K562 (cell line): ENCODE results near the gene SLC37A4. TPM values are rescaled to one million over a fixed set of nuclear protein-coding genes. Genes with fewer than 3 reads are reported as not detected.

ENCODE experiments used
- ATAC-seq: fragments of 200-7000 bp; cut with Tn5 transposase; 3 replicates; pipeline ENCODE4 v1.9.1; 2020; ENCODE audit warnings: moderate library complexity
- BruUV-seq: library from RNA; stranded (reverse); fragments of 400-500 nt; replicated peaks from 2 replicates; lab custom pipeline; 2021; lab: Mats Ljungman, UMichigan
- CTCF ChIA-PET: fragments of 300-600 bp; formaldehyde crosslinking; extraction: SDS; loops from one replicate; lab custom pipeline; 2021; ENCODE audit warnings: low intra/inter-chr PET ratio; lab: Yijun Ruan, JAX
- POLR2A ChIA-PET: fragments of 300-600, 350-650 bp; sonication (Branson Sonifier 250); formaldehyde crosslinking; extraction: SDS; loops from one replicate; lab custom pipeline; 2021; ENCODE audit warnings: antibody characterized with exemption, inconsistent platforms; lab: Yijun Ruan, JAX
- DNase-seq, 4 experiments: peaks; one replicate each; pipeline versions ENCODE4 v3.0.0 to v3.0.0-alpha.2; 2011 to 2018; ENCODE audit warnings: low spot score in 3 of 4, mixed read lengths in 3 of 4; ENCODE audit errors: extremely low read depth in 1 of 4
- FAIRE-seq: peaks from 2 replicates; lab custom pipeline; 2011; peaks lifted over from hg19 to GRCh38; lab: Jason Lieb, UNC
- H2AFZ ChIP-seq: 2 replicates; pipeline ENCODE4 v1.6.0; 2011; ENCODE audit warnings: low read depth, low read length, control low read depth, inconsistent platforms
- H3K27ac ChIP-seq: fragments of 200-600 bp; 3 replicates; pipeline ENCODE4 v1.8.0; 2011; ENCODE audit warnings: low read depth, mild to moderate bottlenecking, control low read depth, inconsistent platforms, low read length, moderate library complexity, mixed read lengths; ENCODE audit errors: extremely low read depth
- H3K27me3 ChIP-seq, 2 experiments: fragments of 300-600 bp in 1 of 2; 2 replicates in 1 of 2; 3 replicates in 1 of 2; pipeline versions ENCODE4 v1.6.0 to v1.8.0; 2011; ENCODE audit warnings: inconsistent platforms in 2 of 2, low read length in 2 of 2, mild to moderate bottlenecking in 1 of 2, mixed read lengths in 1 of 2, moderate library complexity in 1 of 2; ENCODE audit not compliant: control insufficient read depth in 2 of 2, insufficient read depth in 2 of 2
- H3K36me3 ChIP-seq: fragments of 300-600 bp; 3 replicates; pipeline ENCODE4 v1.8.0; 2011; ENCODE audit warnings: mild to moderate bottlenecking, low read length, inconsistent platforms; ENCODE audit not compliant: control insufficient read depth, insufficient read depth
- H3K4me1 ChIP-seq, 2 experiments: fragments of 200-600 bp in 1 of 2; replicated peaks in 1 of 2; 2 replicates in 1 of 2; 3 replicates in 1 of 2; pipeline versions ENCODE4 v1.5.1 to v1.8.0; 2011; ENCODE audit warnings: inconsistent platforms in 2 of 2, low read length in 2 of 2, mild to moderate bottlenecking in 1 of 2, mixed read lengths in 1 of 2, moderate library complexity in 1 of 2; ENCODE audit not compliant: control insufficient read depth in 2 of 2, insufficient read depth in 2 of 2
- H3K4me2 ChIP-seq: 2 replicates; pipeline ENCODE4 v1.6.1; 2011; ENCODE audit warnings: low read length, control low read depth, inconsistent platforms, mixed read lengths; ENCODE audit not compliant: insufficient read depth
- H3K4me3 ChIP-seq: fragments of 200-600 bp; sonication (generic), shearing (Covaris generic); 2 replicates; pipeline ENCODE4 v1.5.1; 2016; ENCODE audit warnings: control low read depth, inconsistent platforms
- H3K79me2 ChIP-seq: fragments of 200-600 bp; 3 replicates; pipeline ENCODE4 v1.8.0; 2011; ENCODE audit warnings: low read length, inconsistent platforms; ENCODE audit not compliant: control insufficient read depth, insufficient read depth
- H3K9ac ChIP-seq, 2 experiments: 2 replicates each; pipeline versions ENCODE4 v1.6.0 to v1.6.1; 2011; ENCODE audit warnings: low read depth in 2 of 2, low read length in 2 of 2, control low read depth in 1 of 2, inconsistent platforms in 1 of 2, mild to moderate bottlenecking in 1 of 2, mixed read lengths in 1 of 2; ENCODE audit not compliant: insufficient read depth in 1 of 2
- H3K9me1 ChIP-seq: one replicate; pipeline ENCODE4 v1.6.0; 2011; ENCODE audit warnings: inconsistent platforms, mild to moderate bottlenecking, low read length, moderate library complexity; ENCODE audit not compliant: control insufficient read depth, insufficient read depth
- H3K9me3 ChIP-seq: replicated peaks from 2 replicates; pipeline ENCODE4 v1.5.1; 2011; ENCODE audit warnings: low read depth, low read length, inconsistent platforms; ENCODE audit not compliant: control insufficient read depth, insufficient read depth
- H4K20me1 ChIP-seq: replicated peaks from 2 replicates; pipeline ENCODE4 v1.6.1; 2011; ENCODE audit warnings: low read length, inconsistent platforms, mixed read lengths; ENCODE audit not compliant: control insufficient read depth, insufficient read depth
- CBFB ChIP-seq: sonication (generic); formaldehyde crosslinking; IDR thresholded peaks from 2 replicates; pipeline ENCODE4 v1.4.0; 2020; ENCODE audit warnings: mild to moderate bottlenecking, missing genetic modification reagents
- CREBBP ChIP-seq: IDR thresholded peaks from one replicate; pipeline ENCODE4 v1.6.1; 2012; ENCODE audit warnings: low read depth, mild to moderate bottlenecking, control low read depth, inconsistent platforms, low read length
- FOXJ2 ChIP-seq: fragments of 200-800 bp; sonication (Bioruptor generic); IDR thresholded peaks from 2 replicates; pipeline ENCODE4 v1.6.1; 2016; ENCODE audit warnings: missing genetic modification characterization, missing compliant biosample characterization
- POLR2AphosphoS2 ChIP-seq: IDR thresholded peaks from 2 replicates; pipeline ENCODE4 v1.6.1; 2012; ENCODE audit warnings: low read length, improper control_type of control experiment
- RBM25 ChIP-seq: fragments of 200-400 bp; formaldehyde crosslinking; IDR thresholded peaks from 2 replicates; pipeline ENCODE4 v1.6.1; 2018; ENCODE audit warnings: low read length, low read depth, moderate library complexity; ENCODE audit not compliant: severe bottlenecking
- WGBS: fragments of 100-300 bp; shearing (Covaris generic); methylation state at CpG from one replicate; pipeline ENCODE4 v1.1.6; 2016; ENCODE audit warnings: low coverage, mixed read lengths; ENCODE audit not compliant: insufficient coverage; ENCODE audit errors: missing lambda C conversion rate; 5-methylcytosine and 5-hydroxymethylcytosine counted together
- in situ Hi-C: fragments of 300-500 bp; cut with MboI; formaldehyde crosslinking; loops from 4 replicates; pipeline ENCODE4 v1.15.0; 2018; ENCODE audit warnings: inconsistent platforms, mixed read lengths
- intact Hi-C: fragments of 100-400 bp; cut with micrococcal nuclease; formaldehyde crosslinking; loops from 2 replicates; pipeline ENCODE4 v1.14.2; 2022
- polyA plus RNA-seq, 8 experiments: library from polyadenylated mRNA; depleted of rRNA in 4 of 8; stranded (reverse) in 5 of 8; unstranded in 3 of 8; fragments of >200 nt; fragmentation: Nextera tagmentation in 2 of 8; fragmentation: Illumina TruSeq in 1 of 8; extraction: Ambion mirVana in 2 of 8; extraction: Trizol in 1 of 8; gene quantifications; 2 replicates each; pipeline versions ENCODE4 v1.2.1 to v1.2.3, GENCODE V29; 2011 to 2014; ENCODE audit warnings: inconsistent platforms in 1 of 8, missing spikeins in 1 of 8
- total RNA-seq, 7 experiments: library from RNA; depleted of rRNA in 6 of 7; stranded (reverse); fragments of >200 nt in 6 of 7; fragmentation: Illumina TruSeq in 2 of 7; extraction: Trizol in 2 of 7; gene quantifications; 2 replicates each; pipeline versions ENCODE4 v1.2.1 to v1.2.3, GENCODE V29; 2011 to 2021; ENCODE audit warnings: low replicate concordance in 1 of 7
- TF ChIP-seq, protein P1 (sequence below), 2 experiments: IDR thresholded peaks in 1 of 2; conservative IDR thresholded peaks in 1 of 2; 2 replicates each; pipeline ENCODE4 v1.6.1; 2016; ENCODE audit warnings: low read depth in 2 of 2, mild to moderate bottlenecking in 1 of 2, missing compliant biosample characterization in 1 of 2, missing genetic modification characterization in 1 of 2, moderate library complexity in 1 of 2
- TF ChIP-seq, protein P2 (sequence below), 2 experiments: fragments of 200-800 bp in 1 of 2; sonication (Bioruptor generic) in 1 of 2; sonication (generic) in 1 of 2; formaldehyde crosslinking in 1 of 2; IDR thresholded peaks in 1 of 2; conservative IDR thresholded peaks in 1 of 2; 2 replicates each; pipeline versions ENCODE4 v1.5.0 to v1.6.1; 2016 to 2020; ENCODE audit warnings: missing compliant biosample characterization in 1 of 2, missing genetic modification characterization in 1 of 2, missing genetic modification reagents in 1 of 2

The SLC37A4 gene
- total and polyA plus RNA-seq, 9 of the 15 experiments (the other 6 are each of a cell fraction or from before 2014, with no cell fraction given), result 24.7 to 73.9 (median 40.7) TPM

DNA sequence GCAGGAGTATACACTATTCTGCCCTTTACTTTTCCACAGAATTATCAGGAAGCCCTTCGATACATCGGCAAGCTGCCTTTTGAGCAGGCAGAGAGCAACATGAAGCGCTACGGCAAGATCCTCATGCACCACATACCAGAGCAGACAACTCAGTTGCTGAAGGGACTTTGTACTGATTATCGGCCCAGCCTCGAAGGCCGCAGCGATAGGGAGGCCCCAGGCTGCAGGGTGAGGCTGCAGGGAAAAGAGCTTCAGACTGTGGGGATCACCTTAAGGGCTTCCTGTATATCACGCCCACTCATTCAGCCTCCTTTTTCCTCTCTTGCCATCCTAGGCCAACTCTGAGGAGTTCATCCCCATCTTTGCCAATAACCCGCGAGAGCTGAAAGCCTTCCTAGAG, 47.2 kb upstream of the SLC37A4 start:
- Histone ChIP-seq H3K36me3 (peaks cover 78% of the 10 kb centered on the region), H3K79me2 (no peaks in the 10 kb centered on the region), H3K9ac (no peak overlapping the region), H3K9me1 (no peaks in the 10 kb centered on the region), H3K9me3 (no peaks in the 10 kb centered on the region), H3K4me3 (no peak overlapping the region), H3K27ac (no peak overlapping the region), H3K27me3 (no peaks in the 10 kb centered on the region), H2AFZ (no peak overlapping the region), H3K4me1 (no peaks in the 10 kb centered on the region), H4K20me1 (no peaks in the 10 kb centered on the region), H3K4me2 (no peak overlapping the region)
- ATAC-seq, result no peak
- no peak for FAIRE-seq
- ChIA-PET CTCF (no interaction called here), POLR2A (interaction anchor here (0.6 to 2.1 kb wide), 6 partner anchors 10 to 74 kb away, joined by 3 to 12 read pairs (median 6); partner anchors contain the start of gene VPS11)
- in situ Hi-C loops, result no loop called here
- TF ChIP-seq, protein P1, sequence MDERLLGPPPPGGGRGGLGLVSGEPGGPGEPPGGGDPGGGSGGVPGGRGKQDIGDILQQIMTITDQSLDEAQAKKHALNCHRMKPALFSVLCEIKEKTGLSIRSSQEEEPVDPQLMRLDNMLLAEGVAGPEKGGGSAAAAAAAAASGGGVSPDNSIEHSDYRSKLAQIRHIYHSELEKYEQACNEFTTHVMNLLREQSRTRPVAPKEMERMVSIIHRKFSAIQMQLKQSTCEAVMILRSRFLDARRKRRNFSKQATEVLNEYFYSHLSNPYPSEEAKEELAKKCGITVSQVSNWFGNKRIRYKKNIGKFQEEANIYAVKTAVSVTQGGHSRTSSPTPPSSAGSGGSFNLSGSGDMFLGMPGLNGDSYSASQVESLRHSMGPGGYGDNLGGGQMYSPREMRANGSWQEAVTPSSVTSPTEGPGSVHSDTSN (CRISPR knock-in tag; IDR thresholded peaks at IDR 0.05; ENCODE audit: low read depth), result no peak
- TF ChIP-seq, protein P1 (tag; conservative IDR thresholded peaks at IDR 0.05; ENCODE audit: low read depth), result no peak
- TF ChIP-seq FOXJ2, result no peak
- TF ChIP-seq, protein P2, sequence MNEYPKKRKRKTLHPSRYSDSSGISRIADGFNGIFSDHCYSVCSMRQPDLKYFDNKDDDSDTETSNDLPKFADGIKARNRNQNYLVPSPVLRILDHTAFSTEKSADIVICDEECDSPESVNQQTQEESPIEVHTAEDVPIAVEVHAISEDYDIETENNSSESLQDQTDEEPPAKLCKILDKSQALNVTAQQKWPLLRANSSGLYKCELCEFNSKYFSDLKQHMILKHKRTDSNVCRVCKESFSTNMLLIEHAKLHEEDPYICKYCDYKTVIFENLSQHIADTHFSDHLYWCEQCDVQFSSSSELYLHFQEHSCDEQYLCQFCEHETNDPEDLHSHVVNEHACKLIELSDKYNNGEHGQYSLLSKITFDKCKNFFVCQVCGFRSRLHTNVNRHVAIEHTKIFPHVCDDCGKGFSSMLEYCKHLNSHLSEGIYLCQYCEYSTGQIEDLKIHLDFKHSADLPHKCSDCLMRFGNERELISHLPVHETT (CRISPR knock-in tag; conservative IDR thresholded peaks at IDR 0.05 in 1 of 2, IDR thresholded peaks at IDR 0.05 in 1 of 2), result no peak
- no peak for TF ChIP-seq CREBBP
- no peak for TF ChIP-seq POLR2AphosphoS2
- TF ChIP-seq CBFB (CRISPR knock-in tag), result no peak
- no peak for TF ChIP-seq RBM25
- 92% methylated on average over 9 of the region's 11 CpGs for WGBS
- intact Hi-C loops, result no loop called here
- BruUV-seq, result no TSS peak
- no peak for DNase-seq
